Gastrocnemius medialis (tissue), 4 donors: Measurements from ENCODE around the gene SNRNP25.

Source experiments
- CTCF ChIP-seq, 5 experiments: fragments of 450-650 bp in 3 of 5; fragments of 200-600 bp in 2 of 5; sonication (generic) in 2 of 5; IDR thresholded peaks in 4 of 5; conservative IDR thresholded peaks in 1 of 5; 1 replicate in 4 of 5; 2 replicates in 1 of 5; pipeline ENCODE4 v1.5.1; 2016 to 2019; ENCODE audit warnings: antibody characterized with exemption in 5 of 5, mild to moderate bottlenecking in 3 of 5, moderate library complexity in 3 of 5
- POLR2A ChIP-seq, 2 donors: fragments of 450-650 bp; IDR thresholded peaks; one replicate each; pipeline ENCODE4 v1.6.1; 2017; ENCODE audit warnings: antibody characterized with exemption in 2 of 2, mild to moderate bottlenecking in 2 of 2, moderate library complexity in 2 of 2

- no peak for TF ChIP-seq CTCF (IDR thresholded peaks at IDR 0.05 in 4 of 5, conservative IDR thresholded peaks at IDR 0.05 in 1 of 5)
- TF ChIP-seq POLR2A (IDR thresholded peaks at IDR 0.05), result no peak
These were observed 2.8 kb downstream of the SNRNP25 start for GRCh38 chr16:56231-56927.
